Ovary (tissue), 9 donors: Measurements from ENCODE around the gene ABCB1. TPM values are rescaled to one million over a fixed set of nuclear protein-coding genes. Genes with fewer than 3 reads are reported as not detected.

ENCODE experiments used
- DNase-seq, 5 donors: peaks; one replicate each; pipeline ENCODE4 v3.0.0-alpha.2; 2019 to 2020
- H3K27ac ChIP-seq, 2 donors: fragments of 200-600 bp; one replicate each; pipeline versions ENCODE4 v1.5.1 to v1.8.0; 2019 to 2022
- H3K27me3 ChIP-seq: fragments of 200-600 bp; one replicate; pipeline ENCODE4 v1.8.0; 2022
- H3K36me3 ChIP-seq: fragments of 200-600 bp; sonication (generic); one replicate; pipeline ENCODE4 v1.5.1; 2019
- H3K4me1 ChIP-seq: one replicate; pipeline ENCODE4 v1.8.1; 2013; ENCODE audit warnings: mild to moderate bottlenecking, moderate library complexity; ENCODE audit not compliant: insufficient read depth
- H3K4me3 ChIP-seq: fragments of 200-600 bp; sonication (generic); one replicate; pipeline ENCODE4 v1.5.1; 2017
- H3K9me3 ChIP-seq, 2 donors: fragments of 200-600 bp in 1 of 2; sonication (generic) in 1 of 2; one replicate each; pipeline versions ENCODE4 v1.5.1 to v1.8.1; 2013 to 2019; ENCODE audit warnings: mild to moderate bottlenecking in 1 of 2, moderate library complexity in 1 of 2
- CTCF ChIP-seq, 3 donors: fragments of 450-650 bp in 2 of 3; fragments of 200-600 bp in 1 of 3; IDR thresholded peaks; one replicate each; pipeline versions ENCODE4 v1.5.1 to v1.8.0; 2016 to 2022; ENCODE audit warnings: antibody characterized with exemption in 3 of 3, mild to moderate bottlenecking in 1 of 3
- EP300 ChIP-seq: sonication (generic); formaldehyde crosslinking; IDR thresholded peaks from one replicate; pipeline ENCODE4 v1.6.1; 2017; ENCODE audit warnings: antibody characterized with exemption
- POLR2A ChIP-seq: fragments of 450-650 bp; IDR thresholded peaks from one replicate; pipeline ENCODE4 v1.6.1; 2017; ENCODE audit warnings: antibody characterized with exemption, mild to moderate bottlenecking, moderate library complexity
- WGBS, 3 donors: extraction: QIAGEN DNeasy Blood & Tissue Kit in 1 of 3; methylation state at CpG; one replicate each; pipeline versions ENCODE4 v1.1.5 to v1.1.7; 2013 to 2017; 5-methylcytosine and 5-hydroxymethylcytosine counted together
- intact Hi-C, 4 donors: fragments of 100-400 bp; cut with DNase I; formaldehyde crosslinking; loops; one replicate each; pipeline versions ENCODE4 v1.11.0 to v1.15.1; 2022 to 2023
- polyA plus RNA-seq, 2 donors: library from polyadenylated mRNA; stranded (reverse); fragments of 200-250 nt in 1 of 2; fragments of 350-450 nt in 1 of 2; fragmentation: Illumina TruSeq in 1 of 2; extraction: RNeasy Lipid Tissue Mini Kit (QIAGEN cat#74804) in 1 of 2; gene quantifications; one replicate each; pipeline ENCODE4 v1.2.3, GENCODE V29; 2013 to 2014
- total RNA-seq, 7 donors: library from RNA; depleted of rRNA in 2 of 7; stranded (reverse); fragments of >200 nt in 2 of 7; fragmentation: NEBNext Ultra II Directional in 3 of 7; extraction: Animal tissue kit (Norgen Biotek cat#: 25700) in 3 of 7; gene quantifications; one replicate each; pipeline versions ENCODE4 v1.1.0 to v1.2.4, GENCODE V29; 2016 to 2023
- donor health status: DM: no; HTN: no; CAD: no; lungs with moderate emphysema.
- donor health status: DM: no; HTN: no; CAD: no.
- donor health status: Bipolar disorder and iron deficiency.
- donor health status: DM: yes; HTN: yes; CAD: no.
- donor health status: DM: no; HTN: no; CAD: no.
- donor health status: DM: yes; HTN: yes; CAD: no.

ABCB1 gene
- total and polyA plus RNA-seq, 9 donors, result 3.4 to 22.8 (median 8.1) TPM

GRCh38 chr7:87506246-87507180, 94.2 kb downstream of the ABCB1 start:
- intact Hi-C loops, result no loop called here
- Histone ChIP-seq H3K36me3 (no peaks in the 10 kb centered on the region), H3K4me3 (no peak overlapping the region), H3K27me3 (no peaks in the 10 kb centered on the region), H3K4me1 (no peaks in the 10 kb centered on the region), H3K27ac (no peak overlapping the region), H3K9me3 (no peaks in the 10 kb centered on the region)
- TF ChIP-seq POLR2A (no peak), CTCF (IDR thresholded peaks at IDR 0.05) (peak in 1 of 3 donors; percentile 9)
- no peak for DNase-seq
- 38 to 49% (median 42%) methylated on average over 3 of the region's 3 CpGs for WGBS, 3 donors

DNA sequence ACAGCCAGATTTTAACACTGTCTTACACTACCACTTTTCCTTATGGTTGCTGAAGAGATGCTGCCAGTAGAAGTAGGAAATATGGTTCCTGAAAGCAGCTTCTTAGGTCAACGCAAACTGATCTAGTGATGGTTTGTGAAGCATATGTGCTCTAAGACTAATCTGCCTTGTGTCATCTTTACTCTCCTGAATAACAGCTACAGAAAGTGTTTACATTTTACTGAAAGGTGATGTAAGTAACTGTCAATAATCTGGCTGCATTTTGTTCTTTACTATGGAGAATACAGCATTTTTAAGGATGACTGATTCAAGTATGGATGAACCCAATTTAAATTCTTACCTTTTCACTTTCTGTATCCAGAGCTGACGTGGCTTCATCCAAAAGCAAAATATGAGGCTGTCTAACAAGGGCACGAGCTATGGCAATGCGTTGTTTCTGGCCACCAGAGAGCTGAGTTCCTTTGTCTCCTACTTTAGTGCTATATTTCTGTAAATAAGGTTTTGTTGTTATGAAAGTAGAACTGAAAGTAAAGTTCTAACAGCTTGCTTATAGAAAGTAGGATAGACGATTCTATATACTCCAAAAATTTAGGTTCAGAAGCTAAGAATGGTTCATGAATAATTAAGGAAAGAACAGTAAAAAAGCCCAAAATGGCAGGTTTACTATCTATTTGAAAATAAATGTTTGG, 95.0 kb downstream of the ABCB1 start:
- Histone ChIP-seq H3K36me3 (no peaks in the 10 kb centered on the region), H3K27me3 (no peaks in the 10 kb centered on the region), H3K27ac (no peak overlapping the region), H3K4me3 (no peak overlapping the region), H3K4me1 (no peaks in the 10 kb centered on the region), H3K9me3 (no peaks in the 10 kb centered on the region)
- TF ChIP-seq EP300 (no peak), CTCF (IDR thresholded peaks at IDR 0.05) (no peak), POLR2A (no peak)
- WGBS, 3 donors, result 61 to 76% (median 64%) methylated on average over 5 of the region's 5 CpGs
- no peak for DNase-seq
- intact Hi-C loops, result no loop called here

GRCh38 chr7:87505122-87505521, 95.6 kb downstream of the ABCB1 start:
- no peak for DNase-seq
- WGBS, 3 donors, result 24 to 53% (median 40%) methylated on average over 5 of the region's 5 CpGs
- intact Hi-C loops, result no loop called here

GRCh38 chr7:87499494-87499893, 101.2 kb downstream of the ABCB1 start:
- Histone ChIP-seq H3K27ac (no peak overlapping the region), H3K27me3 (no peaks in the 10 kb centered on the region), H3K36me3 (no peaks in the 10 kb centered on the region), H3K4me3 (no peak overlapping the region), H3K9me3 (no peaks in the 10 kb centered on the region), H3K4me1 (no peaks in the 10 kb centered on the region)
- intact Hi-C loops, result no loop called here
- DNase-seq, result no peak
- no peak for TF ChIP-seq POLR2A
- no peak for TF ChIP-seq EP300
- TF ChIP-seq CTCF (IDR thresholded peaks at IDR 0.05), result no peak
- WGBS, 3 donors, result 86 to 94% (median 90%) methylated on average over 3 of the region's 3 CpGs

More at GRCh38 chr7:87505122-87505521, 95.6 kb downstream of the ABCB1 start:
- no peaks in the 10 kb centered on the region for H3K27me3 ChIP-seq
- TF ChIP-seq EP300 (no peak), CTCF (IDR thresholded peaks at IDR 0.05) (no peak), POLR2A (no peak)
- no peaks in the 10 kb centered on the region for H3K9me3 ChIP-seq
- no peaks in the 10 kb centered on the region for H3K4me1 ChIP-seq
- H3K36me3 ChIP-seq, result no peaks in the 10 kb centered on the region
- no peak overlapping the region for H3K4me3 ChIP-seq
- no peak overlapping the region for H3K27ac ChIP-seq
